Measurements from ENCODE around the gene MDM2.
"Not testable (repeated sequence)": the region's sequence is repeated elsewhere in the genome, so short reads cannot be mapped to it uniquely, and the experiment has no call there.

MDM2 gene

GRCh38 chr12:68815928-68816800, 8.2 kb downstream of the MDM2 start:
- no peak overlapping the region for H3K4me2 ChIP-seq (ENCODE audit: low read length)
- TF ChIP-seq EZH2phosphoT487 (IDR thresholded peaks at IDR 0.05; ENCODE audit: low read depth) (no peak), CTCF (IDR thresholded peaks at IDR 0.05; ENCODE audit: low read depth, low read length) (no peak)
- peaks cover 89% of the 10 kb centered on the region for H3K79me2 ChIP-seq (ENCODE audit: low read length)
- no peak overlapping the region for H3K4me3 ChIP-seq (ENCODE audit: low read length)
- H3K9ac ChIP-seq (ENCODE audit: low read length) = no peak overlapping the region
- H2AFZ ChIP-seq (ENCODE audit: low read depth, low read length) = no peak overlapping the region
- H3K9me3 ChIP-seq (ENCODE audit: insufficient read depth, low read length) = no peaks in the 10 kb centered on the region
- no peaks in the 10 kb centered on the region for H3K4me1 ChIP-seq (ENCODE audit: low read length)
- H3K27ac ChIP-seq (ENCODE audit: low read length) = no peak overlapping the region
- peaks cover 67% of the 10 kb centered on the region for H3K36me3 ChIP-seq (replicated peaks; ENCODE audit: low read depth, low read length)
- H3K27me3 ChIP-seq (ENCODE audit: low read depth, low read length) = no peaks in the 10 kb centered on the region
- H4K20me1 ChIP-seq (ENCODE audit: insufficient read depth, low read length) = peaks cover 54% of the 10 kb centered on the region

GRCh38 chr12:68819481-68819880, 11.5 kb downstream of the MDM2 start:
- peaks cover 71% of the 10 kb centered on the region for H3K36me3 ChIP-seq (replicated peaks; ENCODE audit: low read depth, low read length)
- not testable (repeated sequence) for H3K9me3 ChIP-seq (ENCODE audit: insufficient read depth, low read length); H3K27me3 ChIP-seq (ENCODE audit: low read depth, low read length); H3K4me3 ChIP-seq (ENCODE audit: low read length); H3K9ac ChIP-seq (ENCODE audit: low read length); H2AFZ ChIP-seq (ENCODE audit: low read depth, low read length); H3K27ac ChIP-seq (ENCODE audit: low read length); H3K4me2 ChIP-seq (ENCODE audit: low read length); H3K4me1 ChIP-seq (ENCODE audit: low read length)
- H3K79me2 ChIP-seq (ENCODE audit: low read length) = peaks cover 80% of the 10 kb centered on the region
- H4K20me1 ChIP-seq (ENCODE audit: insufficient read depth, low read length) = peaks cover 58% of the 10 kb centered on the region

GRCh38 chr12:68821357-68822188, 13.6 kb downstream of the MDM2 start:
- Histone ChIP-seq H3K9ac (ENCODE audit: low read length) (no peak overlapping the region), H3K27me3 (ENCODE audit: low read depth, low read length) (no peaks in the 10 kb centered on the region), H3K79me2 (ENCODE audit: low read length) (peaks cover 65% of the 10 kb centered on the region), H3K4me3 (ENCODE audit: low read length) (no peak overlapping the region), H2AFZ (ENCODE audit: low read depth, low read length) (no peak overlapping the region), H3K4me1 (ENCODE audit: low read length) (no peaks in the 10 kb centered on the region), H3K4me2 (ENCODE audit: low read length) (no peak overlapping the region), H4K20me1 (ENCODE audit: insufficient read depth, low read length) (peaks cover 41% of the 10 kb centered on the region), H3K9me3 (ENCODE audit: insufficient read depth, low read length) (no peaks in the 10 kb centered on the region), H3K27ac (ENCODE audit: low read length) (no peak overlapping the region), H3K36me3 (replicated peaks; ENCODE audit: low read depth, low read length) (peaks cover 70% of the 10 kb centered on the region)
- TF ChIP-seq EZH2phosphoT487 (IDR thresholded peaks at IDR 0.05; ENCODE audit: low read depth) (no peak), CTCF (IDR thresholded peaks at IDR 0.05; ENCODE audit: low read depth, low read length) (no peak)

- TF ChIP-seq CTCF (IDR thresholded peaks at IDR 0.05; ENCODE audit: low read depth, low read length) (no peak), EZH2phosphoT487 (IDR thresholded peaks at IDR 0.05; ENCODE audit: low read depth) (no peak)
- no peaks in the 10 kb centered on the region for H3K9me3 ChIP-seq (ENCODE audit: insufficient read depth, low read length)
- H3K27ac ChIP-seq (ENCODE audit: low read length) = no peak overlapping the region
- no peaks in the 10 kb centered on the region for H3K4me1 ChIP-seq (ENCODE audit: low read length)
- H3K79me2 ChIP-seq (ENCODE audit: low read length) = peaks cover 52% of the 10 kb centered on the region
- H3K4me3 ChIP-seq (ENCODE audit: low read length) = no peak overlapping the region
- no peak overlapping the region for H2AFZ ChIP-seq (ENCODE audit: low read depth, low read length)
- peaks cover 65% of the 10 kb centered on the region for H3K36me3 ChIP-seq (replicated peaks; ENCODE audit: low read depth, low read length)
- no peak overlapping the region for H3K4me2 ChIP-seq (ENCODE audit: low read length)
- H3K9ac ChIP-seq (ENCODE audit: low read length) = no peak overlapping the region
- peaks cover 41% of the 10 kb centered on the region for H4K20me1 ChIP-seq (ENCODE audit: insufficient read depth, low read length)
- H3K27me3 ChIP-seq (ENCODE audit: low read depth, low read length) = no peaks in the 10 kb centered on the region
Measured at GRCh38 chr12:68823696-68824095, 15.7 kb downstream of the MDM2 start.

Data from OCI-LY3 (cell line).